ENCODE measurements around the gene SPG21.

SPG21 gene

DNA sequence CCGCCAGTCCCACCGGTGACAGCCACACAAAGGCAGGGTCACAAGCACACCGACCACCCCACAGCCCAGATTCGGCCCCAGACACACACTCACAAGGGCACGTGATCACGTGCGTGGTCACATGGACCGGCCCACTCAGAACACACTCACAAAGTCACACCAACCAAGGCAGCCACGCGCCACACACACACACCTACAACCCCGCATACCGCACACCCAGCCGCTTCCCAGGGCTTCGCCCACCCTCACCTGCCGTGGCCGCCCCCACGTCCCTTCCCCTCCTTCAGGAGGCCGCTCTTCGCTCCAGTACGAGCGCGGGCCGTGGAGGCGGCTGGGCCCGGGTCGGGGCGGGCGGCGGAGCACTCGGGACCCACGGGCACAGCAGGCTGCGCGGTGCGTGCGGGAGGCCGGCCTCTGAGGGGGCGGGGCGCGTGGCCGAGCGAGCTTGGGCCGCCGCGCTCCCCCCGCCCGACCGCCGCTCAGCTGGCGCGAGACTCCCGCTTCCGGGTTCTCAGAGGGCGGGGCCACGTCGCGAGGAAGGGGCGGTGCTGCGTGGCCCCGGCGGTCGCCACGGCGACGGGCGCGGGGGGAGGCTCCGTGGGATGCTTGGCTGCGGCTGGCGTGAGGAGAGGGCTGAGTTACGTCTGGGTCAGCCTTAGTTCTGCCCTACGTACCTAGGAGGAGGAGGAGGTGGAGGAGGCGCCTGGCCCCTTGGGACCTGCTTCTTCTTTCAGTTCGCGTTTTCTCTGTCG is at the start of gene SPG21:
SPG21 (minus strand) TSS at position 499 of the 752 bp plus-strand sequence. CDS start 6,345 bp downstream, outside the sequence.
- H3K27ac ChIP-seq (ENCODE audit: extremely low read depth, low read depth, low read length), result peak within 1 kb of the TSS; percentile 71; the same call in 1 of the 2 replicates
- POLR2A ChIA-PET, result interaction anchor here (0.6 to 0.7 kb wide), 2 partner anchors 69 to 539 kb away, joined by 3 read pairs; no protein-coding TSS in a partner anchor
- no peaks in the 10 kb centered on the region; a peak in 1 of 3 replicates for H3K36me3 ChIP-seq (ENCODE audit: control insufficient read depth in 2 of 2, insufficient read depth in 1 of 2, low read length in 2 of 2)
- H3K4me3 ChIP-seq (ENCODE audit: low read depth, low read length), result peak within 1 kb of the TSS; percentile 95
- CTCF ChIA-PET, result no interaction called here
- H3K4me1 ChIP-seq (ENCODE audit: control insufficient read depth, insufficient read depth, low read length), result no peaks in the 10 kb centered on the region
- H3K9me3 ChIP-seq (ENCODE audit: control insufficient read depth, insufficient read depth, low read depth, low read length), result no peaks in the 10 kb centered on the region
- TF ChIP-seq ZNF843 (tag by site-specific recombination; IDR thresholded peaks at IDR 0.05) (peak; percentile 63), GFI1B (tag by site-specific recombination; IDR thresholded peaks at IDR 0.05) (no peak), ZNF354C (tag by site-specific recombination; IDR thresholded peaks at IDR 0.05; ENCODE audit: borderline replicate concordance, low read depth) (no peak), GLI4 (tag by site-specific recombination; IDR thresholded peaks at IDR 0.05) (peak; percentile 87; the same call in 1 of the 2 replicates), ZNF121 (tag by site-specific recombination; IDR thresholded peaks at IDR 0.05) (0 out of 2 replicates have a peak, but pooled peaks have one; percentile 28), HOXA7 (CRISPR knock-in tag; IDR thresholded peaks at IDR 0.05; ENCODE audit: borderline replicate concordance) (no peak), ZNF624 (tag by site-specific recombination; IDR thresholded peaks at IDR 0.05) (no peak), GLIS2 (tag by site-specific recombination; IDR thresholded peaks at IDR 0.05) (peak; percentile 68; the same call in 1 of the 2 replicates), FEZF1 (tag by site-specific recombination; IDR thresholded peaks at IDR 0.05) (no peak), ZEB2 (tag by site-specific recombination; IDR thresholded peaks at IDR 0.05) (peak; percentile 23; the same call in 1 of the 2 replicates), KLF10 (tag by site-specific recombination; IDR thresholded peaks at IDR 0.05) (peak; percentile 64; the same call in 1 of the 2 replicates), ZNF596 (tag by site-specific recombination; IDR thresholded peaks at IDR 0.05) (0 out of 2 replicates have a peak, but pooled peaks have one; percentile 41), BCL6B (tag by site-specific recombination; IDR thresholded peaks at IDR 0.05) (no peak), ZNF366 (tag by site-specific recombination; conservative IDR thresholded peaks at IDR 0.05) (no peak), ZNF140 (tag by site-specific recombination; IDR thresholded peaks at IDR 0.05) (no peak), ZNF324 (tag by site-specific recombination; IDR thresholded peaks at IDR 0.05) (peak; percentile 56; the same call in 1 of the 2 replicates), ZNF146 (tag by site-specific recombination; IDR thresholded peaks at IDR 0.05) (0 out of 2 replicates have a peak, but pooled peaks have one; percentile 8), SP7 (tag by site-specific recombination; IDR thresholded peaks at IDR 0.05) (peak; percentile 34), KLF1 (tag by site-specific recombination; IDR thresholded peaks at IDR 0.05) (0 out of 2 replicates have a peak, but pooled peaks have one; percentile 30), ZNF391 (tag by site-specific recombination; IDR thresholded peaks at IDR 0.05; ENCODE audit: borderline replicate concordance, low read depth) (peak; percentile 72; the same call in 1 of the 2 replicates), ZFHX2 (tag by site-specific recombination; conservative IDR thresholded peaks at IDR 0.05) (peak; percentile 100), ZNF24 (tag by site-specific recombination; IDR thresholded peaks at IDR 0.05) (peak; percentile 42; the same call in 1 of the 2 replicates)
- TF ChIP-seq, protein P1, sequence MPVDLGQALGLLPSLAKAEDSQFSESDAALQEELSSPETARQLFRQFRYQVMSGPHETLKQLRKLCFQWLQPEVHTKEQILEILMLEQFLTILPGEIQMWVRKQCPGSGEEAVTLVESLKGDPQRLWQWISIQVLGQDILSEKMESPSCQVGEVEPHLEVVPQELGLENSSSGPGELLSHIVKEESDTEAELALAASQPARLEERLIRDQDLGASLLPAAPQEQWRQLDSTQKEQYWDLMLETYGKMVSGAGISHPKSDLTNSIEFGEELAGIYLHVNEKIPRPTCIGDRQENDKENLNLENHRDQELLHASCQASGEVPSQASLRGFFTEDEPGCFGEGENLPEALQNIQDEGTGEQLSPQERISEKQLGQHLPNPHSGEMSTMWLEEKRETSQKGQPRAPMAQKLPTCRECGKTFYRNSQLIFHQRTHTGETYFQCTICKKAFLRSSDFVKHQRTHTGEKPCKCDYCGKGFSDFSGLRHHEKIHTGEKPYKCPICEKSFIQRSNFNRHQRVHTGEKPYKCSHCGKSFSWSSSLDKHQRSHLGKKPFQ (tag by site-specific recombination; IDR thresholded peaks at IDR 0.05), result peak; percentile 98
- TF ChIP-seq, protein P2, sequence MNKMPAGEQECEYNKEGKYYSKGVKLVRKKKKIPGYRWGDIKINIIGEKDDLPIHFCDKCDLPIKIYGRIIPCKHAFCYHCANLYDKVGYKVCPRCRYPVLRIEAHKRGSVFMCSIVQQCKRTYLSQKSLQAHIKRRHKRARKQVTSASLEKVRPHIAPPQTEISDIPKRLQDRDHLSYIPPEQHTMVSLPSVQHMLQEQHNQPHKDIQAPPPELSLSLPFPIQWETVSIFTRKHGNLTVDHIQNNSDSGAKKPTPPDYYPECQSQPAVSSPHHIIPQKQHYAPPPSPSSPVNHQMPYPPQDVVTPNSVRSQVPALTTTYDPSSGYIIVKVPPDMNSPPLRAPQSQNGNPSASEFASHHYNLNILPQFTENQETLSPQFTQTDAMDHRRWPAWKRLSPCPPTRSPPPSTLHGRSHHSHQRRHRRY (tag by site-specific recombination; IDR thresholded peaks at IDR 0.05), result peak; percentile 36; the same call in 1 of the 2 replicates
- TF ChIP-seq, protein P3, sequence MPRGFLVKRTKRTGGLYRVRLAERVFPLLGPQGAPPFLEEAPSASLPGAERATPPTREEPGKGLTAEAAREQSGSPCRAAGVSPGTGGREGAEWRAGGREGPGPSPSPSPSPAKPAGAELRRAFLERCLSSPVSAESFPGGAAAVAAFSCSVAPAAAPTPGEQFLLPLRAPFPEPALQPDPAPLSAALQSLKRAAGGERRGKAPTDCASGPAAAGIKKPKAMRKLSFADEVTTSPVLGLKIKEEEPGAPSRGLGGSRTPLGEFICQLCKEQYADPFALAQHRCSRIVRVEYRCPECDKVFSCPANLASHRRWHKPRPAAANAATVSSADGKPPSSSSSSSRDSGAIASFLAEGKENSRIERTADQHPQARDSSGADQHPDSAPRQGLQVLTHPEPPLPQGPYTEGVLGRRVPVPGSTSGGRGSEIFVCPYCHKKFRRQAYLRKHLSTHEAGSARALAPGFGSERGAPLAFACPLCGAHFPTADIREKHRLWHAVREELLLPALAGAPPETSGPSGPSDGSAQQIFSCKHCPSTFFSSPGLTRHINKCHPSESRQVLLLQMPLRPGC (tag by site-specific recombination; IDR thresholded peaks at IDR 0.05), result peak; percentile 75
- TF ChIP-seq, protein P4, sequence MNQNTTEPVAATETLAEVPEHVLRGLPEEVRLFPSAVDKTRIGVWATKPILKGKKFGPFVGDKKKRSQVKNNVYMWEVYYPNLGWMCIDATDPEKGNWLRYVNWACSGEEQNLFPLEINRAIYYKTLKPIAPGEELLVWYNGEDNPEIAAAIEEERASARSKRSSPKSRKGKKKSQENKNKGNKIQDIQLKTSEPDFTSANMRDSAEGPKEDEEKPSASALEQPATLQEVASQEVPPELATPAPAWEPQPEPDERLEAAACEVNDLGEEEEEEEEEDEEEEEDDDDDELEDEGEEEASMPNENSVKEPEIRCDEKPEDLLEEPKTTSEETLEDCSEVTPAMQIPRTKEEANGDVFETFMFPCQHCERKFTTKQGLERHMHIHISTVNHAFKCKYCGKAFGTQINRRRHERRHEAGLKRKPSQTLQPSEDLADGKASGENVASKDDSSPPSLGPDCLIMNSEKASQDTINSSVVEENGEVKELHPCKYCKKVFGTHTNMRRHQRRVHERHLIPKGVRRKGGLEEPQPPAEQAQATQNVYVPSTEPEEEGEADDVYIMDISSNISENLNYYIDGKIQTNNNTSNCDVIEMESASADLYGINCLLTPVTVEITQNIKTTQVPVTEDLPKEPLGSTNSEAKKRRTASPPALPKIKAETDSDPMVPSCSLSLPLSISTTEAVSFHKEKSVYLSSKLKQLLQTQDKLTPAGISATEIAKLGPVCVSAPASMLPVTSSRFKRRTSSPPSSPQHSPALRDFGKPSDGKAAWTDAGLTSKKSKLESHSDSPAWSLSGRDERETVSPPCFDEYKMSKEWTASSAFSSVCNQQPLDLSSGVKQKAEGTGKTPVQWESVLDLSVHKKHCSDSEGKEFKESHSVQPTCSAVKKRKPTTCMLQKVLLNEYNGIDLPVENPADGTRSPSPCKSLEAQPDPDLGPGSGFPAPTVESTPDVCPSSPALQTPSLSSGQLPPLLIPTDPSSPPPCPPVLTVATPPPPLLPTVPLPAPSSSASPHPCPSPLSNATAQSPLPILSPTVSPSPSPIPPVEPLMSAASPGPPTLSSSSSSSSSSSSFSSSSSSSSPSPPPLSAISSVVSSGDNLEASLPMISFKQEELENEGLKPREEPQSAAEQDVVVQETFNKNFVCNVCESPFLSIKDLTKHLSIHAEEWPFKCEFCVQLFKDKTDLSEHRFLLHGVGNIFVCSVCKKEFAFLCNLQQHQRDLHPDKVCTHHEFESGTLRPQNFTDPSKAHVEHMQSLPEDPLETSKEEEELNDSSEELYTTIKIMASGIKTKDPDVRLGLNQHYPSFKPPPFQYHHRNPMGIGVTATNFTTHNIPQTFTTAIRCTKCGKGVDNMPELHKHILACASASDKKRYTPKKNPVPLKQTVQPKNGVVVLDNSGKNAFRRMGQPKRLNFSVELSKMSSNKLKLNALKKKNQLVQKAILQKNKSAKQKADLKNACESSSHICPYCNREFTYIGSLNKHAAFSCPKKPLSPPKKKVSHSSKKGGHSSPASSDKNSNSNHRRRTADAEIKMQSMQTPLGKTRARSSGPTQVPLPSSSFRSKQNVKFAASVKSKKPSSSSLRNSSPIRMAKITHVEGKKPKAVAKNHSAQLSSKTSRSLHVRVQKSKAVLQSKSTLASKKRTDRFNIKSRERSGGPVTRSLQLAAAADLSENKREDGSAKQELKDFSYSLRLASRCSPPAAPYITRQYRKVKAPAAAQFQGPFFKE (tag by site-specific recombination; IDR thresholded peaks at IDR 0.05; ENCODE audit: borderline replicate concordance), result peak; percentile 41; the same call in 1 of the 2 replicates
